Measurements from ENCODE around the gene SCYGR7. TPM values are rescaled to one million over a fixed set of nuclear protein-coding genes. Genes with fewer than 3 reads are reported as not detected.
A peak's percentile ranks its signal among the peaks of the same experiment; 100 is the strongest.

SCYGR7 gene
- total and polyA plus RNA-seq, 2 of the 13 experiments (the other 11 are each of a cell fraction or from before 2014, with no cell fraction given): not detected

- TF ChIP-seq, protein P1, sequence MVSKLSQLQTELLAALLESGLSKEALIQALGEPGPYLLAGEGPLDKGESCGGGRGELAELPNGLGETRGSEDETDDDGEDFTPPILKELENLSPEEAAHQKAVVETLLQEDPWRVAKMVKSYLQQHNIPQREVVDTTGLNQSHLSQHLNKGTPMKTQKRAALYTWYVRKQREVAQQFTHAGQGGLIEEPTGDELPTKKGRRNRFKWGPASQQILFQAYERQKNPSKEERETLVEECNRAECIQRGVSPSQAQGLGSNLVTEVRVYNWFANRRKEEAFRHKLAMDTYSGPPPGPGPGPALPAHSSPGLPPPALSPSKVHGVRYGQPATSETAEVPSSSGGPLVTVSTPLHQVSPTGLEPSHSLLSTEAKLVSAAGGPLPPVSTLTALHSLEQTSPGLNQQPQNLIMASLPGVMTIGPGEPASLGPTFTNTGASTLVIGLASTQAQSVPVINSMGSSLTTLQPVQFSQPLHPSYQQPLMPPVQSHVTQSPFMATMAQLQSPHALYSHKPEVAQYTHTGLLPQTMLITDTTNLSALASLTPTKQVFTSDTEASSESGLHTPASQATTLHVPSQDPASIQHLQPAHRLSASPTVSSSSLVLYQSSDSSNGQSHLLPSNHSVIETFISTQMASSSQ (IDR thresholded peaks at IDR 0.05; ENCODE audit: low read depth): no peak
- TF ChIP-seq, protein P1 (CRISPR knock-in tag; IDR thresholded peaks at IDR 0.05; ENCODE audit: borderline replicate concordance): peak; percentile 36; the same call in 1 of the 2 replicates
- TF ChIP-seq ZNF292 (CRISPR knock-in tag; IDR thresholded peaks at IDR 0.05; ENCODE audit: borderline replicate concordance, low read depth) (no peak), MTA3 (CRISPR knock-in tag; IDR thresholded peaks at IDR 0.05) (no peak), NFATC3 (CRISPR knock-in tag; IDR thresholded peaks at IDR 0.05) (no peak), KLF9 (CRISPR knock-in tag; IDR thresholded peaks at IDR 0.05; ENCODE audit: low read depth) (0 out of 2 replicates have a peak, but pooled peaks have one; percentile 58), NFE2L2 (IDR thresholded peaks at IDR 0.05; ENCODE audit: low read length) (no peak), RARG (CRISPR knock-in tag; IDR thresholded peaks at IDR 0.05; ENCODE audit: low read depth) (no peak), ZNF260 (CRISPR knock-in tag; IDR thresholded peaks at IDR 0.05; ENCODE audit: borderline replicate concordance, low read depth) (no peak), ZNF879 (CRISPR knock-in tag; IDR thresholded peaks at IDR 0.05) (no peak), EP300 (IDR thresholded peaks at IDR 0.05; ENCODE audit: low read depth in 2 of 2, low read length in 2 of 2) (peak in 1 of 2 experiments; percentile 38; a peak in 1 of 4 replicates), EP300 (CRISPR knock-in tag; IDR thresholded peaks at IDR 0.05; ENCODE audit: borderline replicate concordance) (no peak), RNF2 (conservative IDR thresholded peaks at IDR 0.05; ENCODE audit: low read depth) (no peak), SAFB2 (CRISPR knock-in tag; IDR thresholded peaks at IDR 0.05; ENCODE audit: borderline replicate concordance, low read depth) (no peak), TBP (CRISPR knock-in tag; IDR thresholded peaks at IDR 0.05) (no peak), ZNF512 (CRISPR knock-in tag; IDR thresholded peaks at IDR 0.05) (no peak), KDM5B (CRISPR knock-in tag; IDR thresholded peaks at IDR 0.05; ENCODE audit: borderline replicate concordance) (peak; percentile 70; the same call in 1 of the 2 replicates), ZBTB38 (CRISPR knock-in tag; IDR thresholded peaks at IDR 0.05) (peak; percentile 69; the same call in 1 of the 2 replicates)
- TF ChIP-seq, protein P2, sequence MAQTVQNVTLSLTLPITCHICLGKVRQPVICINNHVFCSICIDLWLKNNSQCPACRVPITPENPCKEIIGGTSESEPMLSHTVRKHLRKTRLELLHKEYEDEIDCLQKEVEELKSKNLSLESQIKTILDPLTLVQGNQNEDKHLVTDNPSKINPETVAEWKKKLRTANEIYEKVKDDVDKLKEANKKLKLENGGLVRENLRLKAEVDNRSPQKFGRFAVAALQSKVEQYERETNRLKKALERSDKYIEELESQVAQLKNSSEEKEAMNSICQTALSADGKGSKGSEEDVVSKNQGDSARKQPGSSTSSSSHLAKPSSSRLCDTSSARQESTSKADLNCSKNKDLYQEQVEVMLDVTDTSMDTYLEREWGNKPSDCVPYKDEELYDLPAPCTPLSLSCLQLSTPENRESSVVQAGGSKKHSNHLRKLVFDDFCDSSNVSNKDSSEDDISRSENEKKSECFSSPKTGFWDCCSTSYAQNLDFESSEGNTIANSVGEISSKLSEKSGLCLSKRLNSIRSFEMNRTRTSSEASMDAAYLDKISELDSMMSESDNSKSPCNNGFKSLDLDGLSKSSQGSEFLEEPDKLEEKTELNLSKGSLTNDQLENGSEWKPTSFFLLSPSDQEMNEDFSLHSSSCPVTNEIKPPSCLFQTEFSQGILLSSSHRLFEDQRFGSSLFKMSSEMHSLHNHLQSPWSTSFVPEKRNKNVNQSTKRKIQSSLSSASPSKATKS (CRISPR knock-in tag; IDR thresholded peaks at IDR 0.05): no peak
- TF ChIP-seq, protein P3, sequence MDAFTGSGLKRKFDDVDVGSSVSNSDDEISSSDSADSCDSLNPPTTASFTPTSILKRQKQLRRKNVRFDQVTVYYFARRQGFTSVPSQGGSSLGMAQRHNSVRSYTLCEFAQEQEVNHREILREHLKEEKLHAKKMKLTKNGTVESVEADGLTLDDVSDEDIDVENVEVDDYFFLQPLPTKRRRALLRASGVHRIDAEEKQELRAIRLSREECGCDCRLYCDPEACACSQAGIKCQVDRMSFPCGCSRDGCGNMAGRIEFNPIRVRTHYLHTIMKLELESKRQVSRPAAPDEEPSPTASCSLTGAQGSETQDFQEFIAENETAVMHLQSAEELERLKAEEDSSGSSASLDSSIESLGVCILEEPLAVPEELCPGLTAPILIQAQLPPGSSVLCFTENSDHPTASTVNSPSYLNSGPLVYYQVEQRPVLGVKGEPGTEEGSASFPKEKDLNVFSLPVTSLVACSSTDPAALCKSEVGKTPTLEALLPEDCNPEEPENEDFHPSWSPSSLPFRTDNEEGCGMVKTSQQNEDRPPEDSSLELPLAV (CRISPR knock-in tag; conservative IDR thresholded peaks at IDR 0.05; ENCODE audit: low read depth): no peak
These were observed 38.3 kb downstream of the SCYGR7 start (continued) for GRCh38 chr2:227766373-227766883.
